Uterus (tissue), 4 donors: ENCODE measurements around the gene ITGAD. TPM values are rescaled to one million over a fixed set of nuclear protein-coding genes. Genes with fewer than 3 reads are reported as not detected.

ENCODE experiments used
- DNase-seq, 2 donors: peaks; one replicate each; pipeline ENCODE4 v3.0.0-alpha.2; 2019 to 2020
- H3K27ac ChIP-seq, 2 donors: fragments of 200-600 bp; sonication (generic); 1 replicate in 1 of 2; 2 replicates in 1 of 2; pipeline ENCODE4 v1.5.1; 2016 to 2018
- H3K27me3 ChIP-seq, 2 donors: fragments of 200-600 bp; sonication (generic); one replicate each; pipeline ENCODE4 v1.5.1; 2018 to 2019; ENCODE audit warnings: control low read depth in 1 of 2
- H3K36me3 ChIP-seq, 2 donors: fragments of 200-600 bp; sonication (generic); one replicate each; pipeline ENCODE4 v1.5.1; 2019; ENCODE audit warnings: control low read depth in 1 of 2
- H3K4me1 ChIP-seq, 2 donors: fragments of 200-600 bp; sonication (generic); one replicate each; pipeline ENCODE4 v1.5.1; 2018 to 2019; ENCODE audit warnings: control low read depth in 1 of 2
- H3K4me3 ChIP-seq, 2 donors: fragments of 200-600 bp; sonication (generic); 1 replicate in 1 of 2; 2 replicates in 1 of 2; pipeline ENCODE4 v1.5.1; 2018 to 2019; ENCODE audit warnings: mild to moderate bottlenecking in 1 of 2
- H3K9me3 ChIP-seq, 2 donors: fragments of 200-600 bp; sonication (generic); one replicate each; pipeline ENCODE4 v1.5.1; 2019; ENCODE audit warnings: control low read depth in 1 of 2
- POLR2A ChIP-seq, 2 donors: fragments of 450-650 bp; IDR thresholded peaks; one replicate each; pipeline ENCODE4 v1.6.1; 2016; ENCODE audit warnings: antibody characterized with exemption in 2 of 2, mild to moderate bottlenecking in 1 of 2, moderate library complexity in 1 of 2
- intact Hi-C: fragments of 100-400 bp; cut with DNase I; formaldehyde crosslinking; loops from one replicate; pipeline ENCODE4 v1.15.1; 2023; ENCODE audit warnings: low total_unique reads
- total RNA-seq, 4 donors: library from RNA; depleted of rRNA in 3 of 4; stranded (reverse); fragments of >200 nt in 3 of 4; gene quantifications; one replicate each; pipeline versions ENCODE4 v1.1.0 to v1.2.4, GENCODE V29; 2014 to 2023
- TF ChIP-seq, protein P1 (sequence below), 4 experiments: fragments of 200-600 bp in 2 of 4; fragments of 450-650 bp in 2 of 4; sonication (generic) in 2 of 4; IDR thresholded peaks; one replicate each; pipeline ENCODE4 v1.5.1; 2016 to 2019; ENCODE audit warnings: antibody characterized with exemption in 4 of 4, mild to moderate bottlenecking in 2 of 4, moderate library complexity in 1 of 4
- donor health status: DM: yes; HTN: yes; CAD: no.

Gene ITGAD
- under 1 TPM in 1 of 4 donors, not detected in 3; 0.12 TPM for total RNA-seq

DNA sequence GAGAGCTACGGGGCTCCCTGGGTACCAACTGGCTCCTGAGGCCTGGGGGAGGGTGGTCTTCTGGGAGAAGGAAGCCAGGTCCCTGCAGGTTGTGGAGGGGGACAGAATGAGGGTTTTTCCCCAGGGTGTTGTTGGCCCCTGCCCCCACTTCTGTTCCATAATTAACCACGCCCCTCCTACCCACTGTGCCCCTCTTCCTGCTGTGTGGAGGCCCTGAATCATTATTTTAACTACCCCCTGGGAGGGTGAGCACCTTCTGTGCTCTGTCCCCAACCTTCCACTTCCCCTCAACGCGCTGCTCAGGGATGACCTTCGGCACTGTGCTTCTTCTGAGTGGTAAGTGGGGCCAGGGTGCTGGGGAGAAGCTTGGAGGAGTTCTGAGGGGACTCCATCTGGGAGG, at the start of gene ITGAD:
ITGAD (plus strand) TSS at position 280 of the 400 bp plus-strand sequence; CDS start at position 306, 26 bp downstream.
- TF ChIP-seq, protein P1, sequence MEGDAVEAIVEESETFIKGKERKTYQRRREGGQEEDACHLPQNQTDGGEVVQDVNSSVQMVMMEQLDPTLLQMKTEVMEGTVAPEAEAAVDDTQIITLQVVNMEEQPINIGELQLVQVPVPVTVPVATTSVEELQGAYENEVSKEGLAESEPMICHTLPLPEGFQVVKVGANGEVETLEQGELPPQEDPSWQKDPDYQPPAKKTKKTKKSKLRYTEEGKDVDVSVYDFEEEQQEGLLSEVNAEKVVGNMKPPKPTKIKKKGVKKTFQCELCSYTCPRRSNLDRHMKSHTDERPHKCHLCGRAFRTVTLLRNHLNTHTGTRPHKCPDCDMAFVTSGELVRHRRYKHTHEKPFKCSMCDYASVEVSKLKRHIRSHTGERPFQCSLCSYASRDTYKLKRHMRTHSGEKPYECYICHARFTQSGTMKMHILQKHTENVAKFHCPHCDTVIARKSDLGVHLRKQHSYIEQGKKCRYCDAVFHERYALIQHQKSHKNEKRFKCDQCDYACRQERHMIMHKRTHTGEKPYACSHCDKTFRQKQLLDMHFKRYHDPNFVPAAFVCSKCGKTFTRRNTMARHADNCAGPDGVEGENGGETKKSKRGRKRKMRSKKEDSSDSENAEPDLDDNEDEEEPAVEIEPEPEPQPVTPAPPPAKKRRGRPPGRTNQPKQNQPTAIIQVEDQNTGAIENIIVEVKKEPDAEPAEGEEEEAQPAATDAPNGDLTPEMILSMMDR (IDR thresholded peaks at IDR 0.05): no peak
- no peak for TF ChIP-seq POLR2A (IDR thresholded peaks at IDR 0.05)
- no peaks in the 10 kb centered on the region for H3K9me3 ChIP-seq
- H3K4me3 ChIP-seq: no peak within 1 kb of the TSS
- intact Hi-C loops: no loop called here
- DNase-seq: no peak
- no peaks in the 10 kb centered on the region for H3K4me1 ChIP-seq
- no peaks in the 10 kb centered on the region for H3K36me3 ChIP-seq
- no peaks in the 10 kb centered on the region for H3K27me3 ChIP-seq
- no peak within 1 kb of the TSS for H3K27ac ChIP-seq

DNA sequence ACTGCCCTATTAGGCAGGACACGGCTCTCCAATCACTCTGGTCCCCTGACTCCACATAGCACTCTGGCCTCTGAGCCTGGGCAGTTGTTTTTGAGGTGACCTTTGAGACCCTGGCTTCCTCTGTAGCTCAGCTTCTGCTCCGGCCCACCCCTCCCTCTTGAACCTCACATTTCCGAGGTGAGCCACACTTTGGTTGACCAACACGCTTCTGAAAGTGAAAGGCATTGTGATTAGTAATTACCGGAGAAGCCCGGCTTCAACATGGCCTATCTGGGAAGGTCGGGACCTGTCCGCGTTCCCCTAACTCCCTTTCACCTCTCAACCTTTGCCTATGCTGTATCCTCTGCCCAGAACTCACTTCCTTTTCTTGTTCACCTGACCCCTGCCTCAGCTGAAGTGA, 48.4 kb upstream of the ITGAD start:
- intact Hi-C loops: no loop called here
- no peaks in the 10 kb centered on the region for H3K9me3 ChIP-seq

DNA sequence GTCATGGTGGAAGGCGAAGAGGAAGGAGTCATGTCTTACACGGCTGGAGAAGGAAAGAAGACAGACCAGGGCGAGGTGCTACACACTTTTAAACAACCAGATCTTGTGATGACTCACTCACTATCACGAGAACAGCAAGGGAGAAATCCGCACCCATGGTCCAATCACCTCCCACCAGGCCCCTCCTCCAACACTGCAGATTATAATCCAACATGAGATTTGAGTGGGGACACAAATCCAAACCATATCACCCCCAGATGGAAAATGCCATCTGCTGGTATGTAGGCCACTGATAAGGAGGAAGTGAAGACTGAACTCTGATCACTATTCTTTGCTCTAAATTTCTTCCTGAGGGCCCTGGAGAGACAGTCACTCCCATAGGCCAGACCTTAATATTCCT, 45.7 kb upstream of the ITGAD start:
- intact Hi-C loops: no loop called here
- Histone ChIP-seq H3K36me3 (no peaks in the 10 kb centered on the region), H3K9me3 (no peaks in the 10 kb centered on the region), H3K27ac (no peak overlapping the region), H3K27me3 (no peaks in the 10 kb centered on the region), H3K4me3 (no peak overlapping the region), H3K4me1 (no peaks in the 10 kb centered on the region)
- DNase-seq: no peak
- no peak for TF ChIP-seq POLR2A (IDR thresholded peaks at IDR 0.05)
- TF ChIP-seq, protein P1 (IDR thresholded peaks at IDR 0.05): no peak

More for the DNA sequence above, 48.4 kb upstream of the ITGAD start:
- H3K27me3 ChIP-seq: no peaks in the 10 kb centered on the region
- no peaks in the 10 kb centered on the region for H3K4me1 ChIP-seq
- H3K27ac ChIP-seq: no peak overlapping the region
- no peaks in the 10 kb centered on the region for H3K36me3 ChIP-seq
- H3K4me3 ChIP-seq: no peak overlapping the region
- no peak for DNase-seq
- TF ChIP-seq, protein P1 (IDR thresholded peaks at IDR 0.05): no peak

DNA sequence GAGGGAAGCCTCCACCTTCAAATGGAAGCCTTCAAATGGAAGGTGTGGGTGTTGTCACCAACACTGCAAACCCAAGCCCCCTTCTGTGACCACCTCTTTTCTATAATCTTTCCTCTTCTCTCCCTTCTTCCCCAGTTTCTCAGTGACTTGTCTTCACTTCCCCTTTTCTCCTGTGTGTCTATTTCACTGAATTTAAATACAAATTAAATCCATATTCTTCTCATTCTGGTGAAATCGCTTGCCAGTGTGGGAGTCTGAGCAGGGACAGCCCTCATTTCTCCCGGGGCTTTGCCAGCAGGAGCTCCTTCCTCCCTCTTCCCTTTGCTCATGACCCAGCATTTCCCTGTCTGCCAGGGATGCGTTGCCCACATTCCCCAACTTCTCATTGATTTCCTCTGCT, 44.6 kb upstream of the ITGAD start:
- TF ChIP-seq, protein P1 (IDR thresholded peaks at IDR 0.05): no peak
- no peak for TF ChIP-seq POLR2A (IDR thresholded peaks at IDR 0.05)
- no peaks in the 10 kb centered on the region for H3K4me1 ChIP-seq
- H3K9me3 ChIP-seq: no peaks in the 10 kb centered on the region
- no peak overlapping the region for H3K27ac ChIP-seq
- no peak for DNase-seq
- no peaks in the 10 kb centered on the region for H3K27me3 ChIP-seq
- no peak overlapping the region for H3K4me3 ChIP-seq
- intact Hi-C loops: no loop called here
- H3K36me3 ChIP-seq: no peaks in the 10 kb centered on the region

DNA sequence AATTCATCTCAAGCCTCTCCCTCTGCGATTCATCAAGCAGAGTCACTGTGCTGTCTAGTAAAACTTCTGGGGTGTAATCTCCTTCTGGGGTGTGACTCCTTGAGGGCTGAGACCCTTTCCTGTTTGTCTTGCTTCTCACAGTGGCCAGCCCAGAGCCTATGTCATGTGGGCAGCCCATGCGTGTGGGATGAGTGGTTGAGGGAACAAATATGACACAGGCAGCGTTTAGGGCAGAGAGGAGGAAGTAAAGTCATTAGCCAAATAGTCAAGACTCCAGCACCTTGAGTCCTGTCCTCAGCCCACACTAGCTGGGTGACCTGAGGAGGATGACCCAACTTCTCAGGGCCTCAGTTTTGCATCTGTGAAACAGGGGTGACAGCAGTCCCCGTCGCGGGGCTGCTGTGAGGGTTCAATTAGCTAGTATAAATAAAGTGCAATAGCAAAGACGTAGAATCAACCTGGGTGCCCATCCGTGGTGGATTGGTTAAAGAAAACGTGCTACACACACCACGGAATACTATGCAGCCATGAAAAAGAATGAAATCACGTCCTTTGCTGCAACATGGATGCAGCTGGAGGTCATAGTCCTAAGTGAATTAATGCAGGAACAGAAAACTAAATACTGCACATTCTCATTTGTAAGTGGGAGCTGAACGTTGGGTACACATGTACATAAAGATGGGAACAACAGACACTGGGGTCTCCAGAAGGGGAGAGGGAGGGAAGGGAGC, 42.7 kb upstream of the ITGAD start:
- intact Hi-C loops: no loop called here
- H3K9me3 ChIP-seq: no peaks in the 10 kb centered on the region
- no peak for TF ChIP-seq POLR2A (IDR thresholded peaks at IDR 0.05)
- TF ChIP-seq, protein P1 (IDR thresholded peaks at IDR 0.05): no peak
- H3K36me3 ChIP-seq: no peaks in the 10 kb centered on the region
- H3K4me1 ChIP-seq: no peaks in the 10 kb centered on the region
- no peak overlapping the region for H3K27ac ChIP-seq
- no peak for DNase-seq
- no peaks in the 10 kb centered on the region for H3K27me3 ChIP-seq
- H3K4me3 ChIP-seq: no peak overlapping the region
